ENCODE data around the gene CDH23.

CDH23 gene

DNA sequence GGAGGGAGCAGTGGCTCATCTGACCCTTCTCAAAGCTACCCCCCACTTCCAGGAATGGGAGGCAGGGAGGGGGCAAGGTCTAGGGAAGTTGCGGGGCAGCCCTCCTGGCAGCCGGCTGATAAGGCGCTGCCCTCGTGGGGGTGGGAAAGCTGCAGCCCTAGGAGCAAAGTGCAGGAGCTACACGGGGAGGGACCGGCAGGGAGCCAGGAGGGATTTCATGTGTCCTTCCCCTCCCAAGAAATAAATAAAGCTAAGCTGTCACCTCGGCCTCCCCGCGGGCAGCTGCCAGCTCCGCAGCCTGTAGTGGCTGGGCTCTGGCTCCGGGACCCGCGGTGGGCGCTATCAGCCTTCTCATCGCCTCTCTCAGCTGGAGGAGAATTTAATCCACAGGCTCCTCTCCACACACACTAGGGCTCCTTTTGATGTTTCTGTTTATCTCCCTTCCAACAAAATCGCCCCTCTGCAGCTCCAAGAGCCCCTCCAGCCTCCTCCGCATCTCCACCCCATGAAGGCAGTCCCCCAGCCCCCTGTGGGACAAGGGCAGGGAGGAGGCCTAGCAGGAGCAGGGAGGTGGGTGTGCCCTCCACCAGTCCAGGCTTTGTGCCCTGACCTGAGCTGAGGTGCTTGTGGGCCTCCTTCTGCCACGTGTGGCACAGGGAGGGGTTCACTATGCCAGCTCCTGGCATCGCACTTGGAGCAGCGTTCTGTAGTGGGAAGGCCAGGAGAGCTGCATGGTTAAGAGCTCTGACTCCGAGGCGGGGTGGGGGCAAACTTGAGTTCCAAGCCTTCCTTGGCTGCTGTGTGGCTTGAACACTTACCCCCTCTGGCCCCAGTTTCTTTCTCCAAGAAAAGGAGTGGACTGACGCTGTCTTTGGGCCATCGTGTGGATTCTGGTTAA, 242.4 kb downstream of the CDH23 start:
- Histone ChIP-seq H3K4me1 (peaks cover 0 to 5% (median 0%) of the 10 kb centered on the region in 4 donors), H3K9me3 (no peaks in the 10 kb centered on the region), H3K36me3 (no peaks in the 10 kb centered on the region), H3K27me3 (peaks cover 0 to 12% of the 10 kb centered on the region in 2 donors), H3K27ac (no peak overlapping the region), H3K4me3 (no peak overlapping the region)
- intact Hi-C loops (cut with DNase I; ENCODE audit: low total_unique reads): no loop called here
- no peak for DNase-seq
- TF ChIP-seq, protein P1, sequence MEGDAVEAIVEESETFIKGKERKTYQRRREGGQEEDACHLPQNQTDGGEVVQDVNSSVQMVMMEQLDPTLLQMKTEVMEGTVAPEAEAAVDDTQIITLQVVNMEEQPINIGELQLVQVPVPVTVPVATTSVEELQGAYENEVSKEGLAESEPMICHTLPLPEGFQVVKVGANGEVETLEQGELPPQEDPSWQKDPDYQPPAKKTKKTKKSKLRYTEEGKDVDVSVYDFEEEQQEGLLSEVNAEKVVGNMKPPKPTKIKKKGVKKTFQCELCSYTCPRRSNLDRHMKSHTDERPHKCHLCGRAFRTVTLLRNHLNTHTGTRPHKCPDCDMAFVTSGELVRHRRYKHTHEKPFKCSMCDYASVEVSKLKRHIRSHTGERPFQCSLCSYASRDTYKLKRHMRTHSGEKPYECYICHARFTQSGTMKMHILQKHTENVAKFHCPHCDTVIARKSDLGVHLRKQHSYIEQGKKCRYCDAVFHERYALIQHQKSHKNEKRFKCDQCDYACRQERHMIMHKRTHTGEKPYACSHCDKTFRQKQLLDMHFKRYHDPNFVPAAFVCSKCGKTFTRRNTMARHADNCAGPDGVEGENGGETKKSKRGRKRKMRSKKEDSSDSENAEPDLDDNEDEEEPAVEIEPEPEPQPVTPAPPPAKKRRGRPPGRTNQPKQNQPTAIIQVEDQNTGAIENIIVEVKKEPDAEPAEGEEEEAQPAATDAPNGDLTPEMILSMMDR (IDR thresholded peaks at IDR 0.05): no peak

GRCh38 chr10:71640607-71641006, 243.9 kb downstream of the CDH23 start:
- Histone ChIP-seq H3K27ac (no peak overlapping the region), H3K9me3 (no peaks in the 10 kb centered on the region), H3K4me1 (no peaks in the 10 kb centered on the region), H3K27me3 (peaks cover 0 to 18% of the 10 kb centered on the region in 2 donors), H3K4me3 (no peak overlapping the region), H3K36me3 (no peaks in the 10 kb centered on the region)
- DNase-seq: no peak
- TF ChIP-seq, protein P1 (IDR thresholded peaks at IDR 0.05): no peak
- intact Hi-C loops (cut with DNase I; ENCODE audit: low total_unique reads): no loop called here

DNA sequence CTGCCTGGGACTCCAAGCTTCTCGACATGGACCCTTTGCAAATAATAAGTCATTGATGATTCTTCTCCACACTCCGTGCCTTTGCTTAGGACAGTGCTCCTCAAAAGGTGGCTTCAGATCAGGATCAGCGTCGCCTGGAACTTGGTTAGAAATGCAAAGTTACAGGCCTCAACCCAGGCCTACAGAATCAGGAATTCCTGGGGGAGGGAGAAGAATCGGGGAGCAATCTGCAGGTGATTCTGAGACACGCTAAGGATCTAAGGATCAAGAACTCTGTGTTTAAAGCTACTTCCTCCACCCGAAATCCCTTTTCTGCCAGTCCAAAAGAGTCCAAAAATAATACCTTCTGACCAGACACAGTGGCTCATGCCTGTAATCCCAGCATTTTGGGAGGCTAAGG, 244.7 kb downstream of the CDH23 start:
- Histone ChIP-seq H3K36me3 (no peaks in the 10 kb centered on the region), H3K27ac (no peak overlapping the region), H3K4me3 (no peak overlapping the region), H3K27me3 (peaks cover 0 to 21% of the 10 kb centered on the region in 2 donors), H3K4me1 (no peaks in the 10 kb centered on the region), H3K9me3 (no peaks in the 10 kb centered on the region)
- DNase-seq: no peak
- intact Hi-C loops (cut with DNase I; ENCODE audit: low total_unique reads): no loop called here
- TF ChIP-seq, protein P1 (IDR thresholded peaks at IDR 0.05): no peak

DNA sequence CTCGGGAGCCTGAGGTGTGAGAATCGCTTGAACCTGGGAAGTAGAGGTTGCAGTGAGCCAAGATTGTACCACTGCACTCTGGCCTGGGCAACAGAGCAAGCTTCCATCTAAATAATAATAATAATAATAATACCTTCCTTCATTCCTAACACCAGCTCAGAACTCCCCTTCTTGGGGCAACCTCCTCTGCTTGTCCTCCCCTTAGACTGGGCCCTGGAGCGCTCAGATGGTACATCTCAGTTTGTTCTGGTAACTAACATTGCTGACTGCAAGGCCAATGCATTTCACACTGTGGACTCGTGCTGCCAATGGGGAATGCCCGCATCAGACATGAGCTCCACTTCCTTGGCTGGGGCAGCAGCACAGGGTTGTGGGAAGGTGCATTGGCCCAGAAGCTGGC, 245.3 kb downstream of the CDH23 start:
- no peaks in the 10 kb centered on the region for H3K9me3 ChIP-seq
- DNase-seq: no peak
- intact Hi-C loops (cut with DNase I; ENCODE audit: low total_unique reads): no loop called here

GRCh38 chr10:71643904-71644303, 247.2 kb downstream of the CDH23 start:
- no peak for DNase-seq
- Histone ChIP-seq H3K9me3 (no peaks in the 10 kb centered on the region), H3K4me3 (no peak overlapping the region), H3K27me3 (peaks cover 0 to 18% of the 10 kb centered on the region in 2 donors), H3K27ac (no peak overlapping the region), H3K4me1 (no peaks in the 10 kb centered on the region), H3K36me3 (no peaks in the 10 kb centered on the region)
- TF ChIP-seq, protein P1 (IDR thresholded peaks at IDR 0.05): no peak
- intact Hi-C loops (cut with DNase I; ENCODE audit: low total_unique reads): no loop called here

More for the DNA sequence above, 245.3 kb downstream of the CDH23 start:
- Histone ChIP-seq H3K4me1 (no peaks in the 10 kb centered on the region), H3K36me3 (no peaks in the 10 kb centered on the region), H3K27ac (no peak overlapping the region), H3K4me3 (no peak overlapping the region), H3K27me3 (peaks cover 0 to 21% of the 10 kb centered on the region in 2 donors)
- TF ChIP-seq, protein P1 (IDR thresholded peaks at IDR 0.05): no peak
